SK-N-SH (cell line): ENCODE measurements around the gene KMO. TPM values are rescaled to one million over a fixed set of nuclear protein-coding genes. Genes with fewer than 3 reads are reported as not detected.

Experiments
- CTCF ChIA-PET: fragments of 300-600, 350-600 bp; formaldehyde crosslinking; extraction: SDS; loops from one replicate; lab custom pipeline; 2021; lab: Yijun Ruan, JAX
- POLR2A ChIA-PET: fragments of 350-600 bp; sonication (Branson Sonifier 250); formaldehyde crosslinking; extraction: SDS; loops from one replicate; lab custom pipeline; 2020; ENCODE audit warnings: antibody characterized with exemption, inconsistent platforms; lab: Yijun Ruan, JAX
- DNase-seq: peaks from one replicate; pipeline ENCODE4 v3.0.0; 2012
- H2AFZ ChIP-seq: fragments of 200-600 bp; sonication (generic); 2 replicates; pipeline ENCODE4 v1.8.1; 2016; ENCODE audit warnings: antibody characterized with exemption, mild to moderate bottlenecking, low read depth
- H3F3A ChIP-seq: fragments of 200-600 bp; sonication (generic); replicated peaks from 2 replicates; pipeline ENCODE3; 2016; ENCODE audit warnings: antibody characterized with exemption, mild to moderate bottlenecking; ENCODE audit not compliant: insufficient read depth
- H3K27ac ChIP-seq, 2 experiments: fragments of 200-500 bp in 1 of 2; fragments of 200-600 bp in 1 of 2; sonication (Bioruptor generic) in 1 of 2; sonication (generic), shearing (Covaris generic) in 1 of 2; 2 replicates each; pipeline versions ENCODE4 v1.5.1 to v1.6.1; 2014 to 2016; ENCODE audit warnings: low read depth in 2 of 2, inconsistent platforms in 1 of 2, low read length in 1 of 2, mild to moderate bottlenecking in 1 of 2, mixed read lengths in 1 of 2
- H3K27me3 ChIP-seq: fragments of 200-600 bp; sonication (generic), shearing (Covaris generic); 2 replicates; pipeline ENCODE4 v1.6.1; 2016; ENCODE audit warnings: mixed run types; ENCODE audit not compliant: insufficient read depth
- H3K36me3 ChIP-seq, 2 experiments: fragments of 200-500 bp in 1 of 2; fragments of 200-600 bp in 1 of 2; sonication (Bioruptor generic) in 1 of 2; sonication (generic) in 1 of 2; replicated peaks in 1 of 2; 2 replicates each; pipeline versions ENCODE3 to v1.5.1; 2014 to 2016; ENCODE audit warnings: low read length in 1 of 2, mild to moderate bottlenecking in 1 of 2; ENCODE audit not compliant: insufficient read depth in 2 of 2, control insufficient read depth in 1 of 2
- H3K4me1 ChIP-seq, 2 experiments: fragments of 200-500 bp in 1 of 2; fragments of 200-600 bp in 1 of 2; sonication (Bioruptor generic) in 1 of 2; sonication (generic), shearing (Covaris generic) in 1 of 2; 2 replicates each; pipeline versions ENCODE4 v1.5.1 to v1.6.1; 2014 to 2016; ENCODE audit warnings: low read depth in 1 of 2, low read length in 1 of 2, mixed run types in 1 of 2; ENCODE audit not compliant: insufficient read depth in 2 of 2, control insufficient read depth in 1 of 2
- H3K4me2 ChIP-seq: fragments of 200-600 bp; sonication (generic), shearing (Covaris generic); 2 replicates; pipeline ENCODE4 v1.6.1; 2017; ENCODE audit warnings: mixed run types
- H3K4me3 ChIP-seq, 2 experiments: fragments of 200-500 bp in 1 of 2; fragments of 200-600 bp in 1 of 2; sonication (Bioruptor generic) in 1 of 2; sonication (generic), shearing (Covaris generic) in 1 of 2; 2 replicates each; pipeline versions ENCODE4 v1.5.1 to v1.8.1; 2014 to 2016; ENCODE audit warnings: low read depth in 2 of 2, inconsistent platforms in 1 of 2, low read length in 1 of 2, mild to moderate bottlenecking in 1 of 2, mixed read lengths in 1 of 2, moderate library complexity in 1 of 2
- H3K79me2 ChIP-seq: fragments of 200-600 bp; sonication (generic); 2 replicates; pipeline ENCODE4 v1.8.1; 2017; ENCODE audit warnings: mild to moderate bottlenecking; ENCODE audit not compliant: insufficient read depth
- H3K9ac ChIP-seq: fragments of 200-600 bp; sonication (generic); 2 replicates; pipeline ENCODE4 v1.6.1; 2017; ENCODE audit warnings: mixed run types
- H3K9me2 ChIP-seq: fragments of 200-600 bp; sonication (generic); 2 replicates; pipeline ENCODE4 v1.6.1; 2017; ENCODE audit warnings: mixed run types
- H3K9me3 ChIP-seq: fragments of 200-600 bp; sonication (generic); 2 replicates; pipeline ENCODE4 v1.6.1; 2017; ENCODE audit warnings: mixed run types, mild to moderate bottlenecking, moderate library complexity
- H4K20me1 ChIP-seq: fragments of 200-600 bp; sonication (generic); 2 replicates; pipeline ENCODE4 v1.6.1; 2017; ENCODE audit warnings: mild to moderate bottlenecking, mixed run types; ENCODE audit not compliant: insufficient read depth
- CHD2 ChIP-seq: fragments of 150-350 bp; IDR thresholded peaks from 2 replicates; pipeline ENCODE4 v1.6.1; 2018; ENCODE audit warnings: low read length; ENCODE audit not compliant: partially characterized antibody
- ELF1 ChIP-seq: IDR thresholded peaks from 2 replicates; pipeline ENCODE4 v1.4.0; 2012
- FOSL2 ChIP-seq: IDR thresholded peaks from 2 replicates; pipeline ENCODE4 v1.4.0; 2012; ENCODE audit warnings: low read depth, mild to moderate bottlenecking, moderate library complexity, borderline replicate concordance
- JUND ChIP-seq: IDR thresholded peaks from 2 replicates; pipeline ENCODE4 v1.4.0; 2012
- POLR2AphosphoS5 ChIP-seq: IDR thresholded peaks from 2 replicates; pipeline ENCODE4 v1.6.1; 2012; ENCODE audit warnings: low read depth, low read length
- RCOR1 ChIP-seq: fragments of 150-350 bp; IDR thresholded peaks from 2 replicates; pipeline ENCODE4 v1.6.1; 2017; ENCODE audit warnings: antibody characterized with exemption, low read length
- WGBS: methylation state at CpG from one replicate; pipeline ENCODE4 v1.1.6; 2017; ENCODE audit warnings: low lambda C conversion rate; 5-methylcytosine and 5-hydroxymethylcytosine counted together
- polyA plus RNA-seq, 3 experiments: library from polyadenylated mRNA; depleted of rRNA; stranded (reverse); fragments of >200 nt; gene quantifications; 2 replicates each; pipeline ENCODE4 v1.2.3, GENCODE V29; 2012
- TF ChIP-seq, protein P1 (sequence below): IDR thresholded peaks from 2 replicates; pipeline ENCODE4 v1.4.0; 2012; ENCODE audit warnings: low read depth
- TF ChIP-seq, protein P2 (sequence below): IDR thresholded peaks from 2 replicates; pipeline ENCODE4; 2012

KMO gene
- polyA plus RNA-seq, 1 of the 3 experiments (the other 2 are of a cell fraction), result not detected

DNA sequence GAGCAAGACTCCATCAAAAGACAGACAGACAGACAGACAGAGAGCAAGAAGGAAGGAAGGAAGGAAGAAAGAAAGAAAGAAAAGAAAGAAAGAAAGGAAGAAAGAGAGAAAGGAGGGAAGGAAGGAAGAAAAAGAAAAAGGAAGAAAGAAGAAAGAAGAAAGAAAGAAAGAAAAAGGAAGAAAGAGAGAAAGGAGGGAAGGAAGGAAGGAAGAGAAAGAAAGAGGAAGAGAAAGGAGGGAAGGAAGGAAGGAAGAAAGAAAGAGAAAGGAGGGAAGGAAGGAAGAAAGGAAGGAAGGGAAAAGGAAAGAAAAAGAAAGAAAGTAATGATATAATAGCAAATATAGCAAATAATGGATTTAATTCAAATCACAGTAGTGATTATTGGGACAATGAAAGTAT is 75.3 kb downstream of the KMO start:
- no peak overlapping the region for H3K27ac ChIP-seq
- no peaks in the 10 kb centered on the region for H3K9me2 ChIP-seq
- H3F3A ChIP-seq, result peaks cover 9% of the 10 kb centered on the region
- no peak overlapping the region for H3K9ac ChIP-seq
- no peaks in the 10 kb centered on the region for H4K20me1 ChIP-seq
- H2AFZ ChIP-seq, result no peak overlapping the region
- CTCF ChIA-PET, result no interaction called here
- H3K9me3 ChIP-seq, result no peaks in the 10 kb centered on the region
- no peaks in the 10 kb centered on the region for H3K27me3 ChIP-seq
- POLR2A ChIA-PET, result no interaction called here
- no peaks in the 10 kb centered on the region for H3K36me3 ChIP-seq
- peaks cover 6 to 11% of the 10 kb centered on the region in 2 experiments; a peak in 3 of 4 replicates for H3K4me1 ChIP-seq
- TF ChIP-seq, protein P1, sequence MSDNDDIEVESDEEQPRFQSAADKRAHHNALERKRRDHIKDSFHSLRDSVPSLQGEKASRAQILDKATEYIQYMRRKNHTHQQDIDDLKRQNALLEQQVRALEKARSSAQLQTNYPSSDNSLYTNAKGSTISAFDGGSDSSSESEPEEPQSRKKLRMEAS, result no peak
- no peak overlapping the region for H3K4me3 ChIP-seq
- H3K4me2 ChIP-seq, result no peak overlapping the region
- DNase-seq, result no peak
- H3K79me2 ChIP-seq, result no peaks in the 10 kb centered on the region

DNA sequence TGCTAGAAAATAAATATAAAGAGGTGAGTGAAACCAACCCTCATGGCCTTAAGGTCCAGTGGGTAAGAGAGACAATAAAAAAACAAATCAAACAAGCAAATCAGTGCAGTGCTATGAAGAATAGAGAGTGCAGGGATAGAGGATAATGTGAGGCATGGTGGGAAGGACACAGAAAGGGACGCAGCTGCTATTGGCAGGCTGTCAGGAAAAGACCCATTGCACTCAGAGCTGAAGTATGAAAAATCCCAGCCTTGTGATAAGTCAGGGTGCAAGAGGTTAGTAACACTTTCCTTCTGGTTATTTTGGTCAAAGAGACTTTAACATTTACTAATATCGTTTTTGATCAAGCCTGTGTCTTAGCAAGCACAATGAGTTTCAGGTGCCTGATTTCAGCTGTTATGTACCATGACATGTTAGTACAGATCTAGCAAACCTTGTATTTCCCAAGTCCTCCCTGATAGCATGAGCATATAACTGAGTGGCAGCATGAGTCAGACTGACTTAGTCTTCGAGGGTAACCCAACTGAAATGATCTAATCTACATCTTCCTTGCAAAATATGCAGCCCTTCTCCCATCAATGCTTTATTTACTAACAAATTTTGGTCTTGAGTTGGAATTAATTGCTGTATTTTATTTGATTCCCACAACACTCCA is 76.3 kb downstream of the KMO start:
- Histone ChIP-seq H2AFZ (peak overlapping the region; percentile 33; the same call in 1 of the 2 replicates), H3K4me1 (peaks cover 6 to 18% of the 10 kb centered on the region in 2 experiments; a peak in 3 of 4 replicates), H3K9ac (no peak overlapping the region), H3K9me2 (no peaks in the 10 kb centered on the region), H3K9me3 (no peaks in the 10 kb centered on the region), H3K79me2 (no peaks in the 10 kb centered on the region), H3K4me3 (no peak overlapping the region), H4K20me1 (no peaks in the 10 kb centered on the region), H3K27ac (0 out of 4 replicates have a peak overlapping the region, but pooled peaks of 1 of the 2 experiments have one; percentile 23), H3K36me3 (no peaks in the 10 kb centered on the region), H3K4me2 (peak overlapping the region; percentile 35), H3F3A (peaks cover 9% of the 10 kb centered on the region), H3K27me3 (no peaks in the 10 kb centered on the region)
- 24% methylated on average over 3 of the region's 3 CpGs for WGBS
- ChIA-PET POLR2A (no interaction called here), CTCF (interaction anchor here (0.9 kb wide), 1 partner anchor 226 kb away, joined by 3 read pairs; no protein-coding TSS in a partner anchor)
- TF ChIP-seq, protein P2, sequence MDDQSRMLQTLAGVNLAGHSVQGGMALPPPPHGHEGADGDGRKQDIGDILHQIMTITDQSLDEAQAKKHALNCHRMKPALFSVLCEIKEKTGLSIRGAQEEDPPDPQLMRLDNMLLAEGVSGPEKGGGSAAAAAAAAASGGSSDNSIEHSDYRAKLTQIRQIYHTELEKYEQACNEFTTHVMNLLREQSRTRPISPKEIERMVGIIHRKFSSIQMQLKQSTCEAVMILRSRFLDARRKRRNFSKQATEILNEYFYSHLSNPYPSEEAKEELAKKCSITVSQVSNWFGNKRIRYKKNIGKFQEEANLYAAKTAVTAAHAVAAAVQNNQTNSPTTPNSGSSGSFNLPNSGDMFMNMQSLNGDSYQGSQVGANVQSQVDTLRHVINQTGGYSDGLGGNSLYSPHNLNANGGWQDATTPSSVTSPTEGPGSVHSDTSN, result peak; percentile 22; the same call in 1 of the 2 replicates
- TF ChIP-seq JUND (peak; percentile 16; the same call in 1 of the 2 replicates), FOSL2 (peak; percentile 22; the same call in 1 of the 2 replicates), ELF1 (no peak), CHD2 (no peak)
- no peak for DNase-seq

DNA sequence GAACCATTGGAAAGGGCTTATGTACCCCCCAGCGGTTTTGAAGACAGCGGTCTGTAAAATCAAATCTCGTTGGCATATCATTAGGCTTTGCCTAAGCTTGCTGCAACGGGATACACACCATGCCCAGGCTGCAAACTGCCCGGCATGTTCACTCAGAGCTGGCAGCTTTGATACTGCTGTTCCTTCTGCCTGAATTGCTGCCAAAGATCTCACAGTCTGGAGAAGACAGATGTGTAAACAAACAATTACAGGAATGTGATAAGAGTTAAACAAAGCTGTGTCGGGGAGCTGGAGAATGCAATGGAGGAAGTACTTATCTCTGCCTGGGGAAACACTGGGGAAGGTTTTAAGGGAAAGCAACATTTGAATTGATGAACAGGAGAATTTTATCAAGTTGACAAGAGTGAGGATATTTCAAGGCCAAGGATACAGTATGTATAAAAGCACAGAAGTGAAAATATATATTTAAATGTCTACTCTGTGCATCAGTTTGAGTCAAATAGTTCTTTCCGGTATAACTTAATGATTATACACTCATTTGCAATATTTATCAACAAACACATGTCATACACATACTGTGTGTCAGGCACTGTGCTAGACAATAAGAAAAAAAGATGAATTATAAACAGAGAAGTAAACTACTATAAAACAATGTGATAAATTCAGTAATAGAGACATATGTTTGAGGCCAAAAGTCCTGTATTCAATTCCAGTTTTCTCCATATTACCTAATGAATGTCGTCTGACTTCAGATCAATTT is 78.1 kb downstream of the KMO start:
- Histone ChIP-seq H3K4me2 (no peak overlapping the region), H2AFZ (no peak overlapping the region), H3K27me3 (no peaks in the 10 kb centered on the region), H3K9ac (no peak overlapping the region), H3K4me3 (no peak overlapping the region), H3F3A (peaks cover 9% of the 10 kb centered on the region), H3K27ac (no peak overlapping the region), H4K20me1 (no peaks in the 10 kb centered on the region), H3K4me1 (peaks cover 6 to 18% of the 10 kb centered on the region in 2 experiments; a peak in 3 of 4 replicates), H3K9me2 (no peaks in the 10 kb centered on the region), H3K36me3 (no peaks in the 10 kb centered on the region), H3K9me3 (no peaks in the 10 kb centered on the region), H3K79me2 (no peaks in the 10 kb centered on the region)
- POLR2A ChIA-PET, result interaction anchor here (1.5 kb wide), 1 partner anchor 239 kb away, joined by 4 read pairs; no protein-coding TSS in a partner anchor
- CTCF ChIA-PET, result interaction anchor here (0.6 to 3.4 kb wide), 45 partner anchors 8 to 878 kb away, joined by 3 to 41 read pairs (median 5); partner anchors contain the start of genes EXO1 and KMO
- TF ChIP-seq POLR2AphosphoS5 (no peak), RCOR1 (peak; percentile 45; the same call in 1 of the 2 replicates)
- 52% methylated on average over 8 of the region's 8 CpGs for WGBS
- DNase-seq, result peak; percentile 8
